HG02870 (cell line): ENCODE data around the gene SPRED2.

Source experiments
- ATAC-seq: cut with Tn5 transposase; IDR thresholded peaks from one replicate; pipeline ENCODE4 v1.9.1; 2021; ENCODE audit warnings: mild to moderate bottlenecking, moderate library complexity; ENCODE audit not compliant: unreplicated experiment

The SPRED2 gene, protein sequence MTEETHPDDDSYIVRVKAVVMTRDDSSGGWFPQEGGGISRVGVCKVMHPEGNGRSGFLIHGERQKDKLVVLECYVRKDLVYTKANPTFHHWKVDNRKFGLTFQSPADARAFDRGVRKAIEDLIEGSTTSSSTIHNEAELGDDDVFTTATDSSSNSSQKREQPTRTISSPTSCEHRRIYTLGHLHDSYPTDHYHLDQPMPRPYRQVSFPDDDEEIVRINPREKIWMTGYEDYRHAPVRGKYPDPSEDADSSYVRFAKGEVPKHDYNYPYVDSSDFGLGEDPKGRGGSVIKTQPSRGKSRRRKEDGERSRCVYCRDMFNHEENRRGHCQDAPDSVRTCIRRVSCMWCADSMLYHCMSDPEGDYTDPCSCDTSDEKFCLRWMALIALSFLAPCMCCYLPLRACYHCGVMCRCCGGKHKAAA

GRCh38 chr2:65432227-65433190 is at the start of gene SPRED2:
SPRED2 (minus strand) TSS chr2:65432599; CDS start chr2:65431987, 612 bp downstream.
- ATAC-seq = peak; percentile 27

- ATAC-seq = no peak
Observed at GRCh38 chr2:65481961-65482360, 49.6 kb upstream of the SPRED2 start.

GRCh38 chr2:65479524-65479923 is 47.1 kb upstream of the SPRED2 start:
- no peak for ATAC-seq

- ATAC-seq = no peak
Observed at GRCh38 chr2:65478498-65479135, 46.2 kb upstream of the SPRED2 start.

- ATAC-seq = no peak
Observed at GRCh38 chr2:65477590-65477989, 45.2 kb upstream of the SPRED2 start.

DNA sequence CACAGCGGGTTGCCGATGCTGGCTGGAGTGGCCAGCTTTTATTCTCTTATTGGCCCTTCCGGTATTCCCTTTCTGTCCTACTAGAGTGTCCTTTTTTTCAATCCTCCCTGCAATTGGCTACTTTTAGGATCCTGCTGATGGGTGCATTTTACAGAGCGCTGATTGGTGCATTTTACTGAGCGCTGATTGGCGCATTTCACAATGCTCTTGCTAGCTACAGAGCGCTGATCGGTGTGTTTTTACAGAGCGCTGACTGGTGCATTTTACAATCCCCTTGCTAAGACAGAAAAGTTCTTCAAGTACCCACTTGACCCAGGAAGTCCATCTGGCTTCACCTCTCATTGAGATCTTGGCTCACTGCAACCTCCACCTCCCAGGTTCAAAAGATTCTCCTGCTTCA is 44.4 kb upstream of the SPRED2 start:
- no peak for ATAC-seq

DNA sequence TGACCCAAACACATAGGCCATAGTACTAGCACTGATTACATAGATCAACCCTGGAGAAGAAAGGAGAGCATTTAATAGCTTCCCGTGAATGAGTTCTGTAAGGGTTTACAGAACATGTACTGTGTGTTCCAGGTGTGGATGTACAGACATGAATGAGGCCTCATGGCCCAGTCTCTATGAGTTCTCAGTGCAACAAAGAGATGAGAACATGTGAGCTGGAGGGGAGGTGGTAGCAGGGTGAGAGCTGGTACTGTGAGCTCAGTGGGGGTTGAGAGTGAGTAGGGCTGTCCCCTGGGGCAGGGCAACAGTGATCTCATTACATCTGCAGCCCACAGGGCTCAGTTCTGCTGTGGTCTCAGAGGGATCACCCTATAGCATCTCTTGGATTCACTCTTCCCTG is 42.6 kb upstream of the SPRED2 start:
- no peak for ATAC-seq

- no peak for ATAC-seq
Observed at GRCh38 chr2:65473045-65473444, 40.6 kb upstream of the SPRED2 start.

GRCh38 chr2:65471409-65471808 is 39.0 kb upstream of the SPRED2 start:
- ATAC-seq = no peak

DNA sequence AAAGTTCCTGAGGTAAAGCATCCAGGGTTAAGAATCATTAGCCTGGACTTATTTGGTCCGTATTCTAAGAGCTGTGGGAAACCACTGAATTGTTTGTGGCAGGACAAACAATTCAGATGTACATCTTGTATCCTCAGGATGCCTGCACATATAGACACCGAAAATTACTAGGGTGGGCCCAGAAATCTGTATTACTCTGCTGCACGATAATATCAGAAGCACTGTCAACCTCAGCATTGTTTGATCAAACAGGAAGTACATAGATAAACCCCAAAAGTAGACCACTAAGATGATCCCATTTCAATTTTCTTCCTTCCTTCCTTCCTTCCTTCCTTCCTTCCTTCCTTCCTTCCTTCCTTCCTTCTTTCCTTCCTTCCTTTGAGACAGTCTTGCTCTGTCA is 34.2 kb upstream of the SPRED2 start:
- ATAC-seq = no peak

DNA sequence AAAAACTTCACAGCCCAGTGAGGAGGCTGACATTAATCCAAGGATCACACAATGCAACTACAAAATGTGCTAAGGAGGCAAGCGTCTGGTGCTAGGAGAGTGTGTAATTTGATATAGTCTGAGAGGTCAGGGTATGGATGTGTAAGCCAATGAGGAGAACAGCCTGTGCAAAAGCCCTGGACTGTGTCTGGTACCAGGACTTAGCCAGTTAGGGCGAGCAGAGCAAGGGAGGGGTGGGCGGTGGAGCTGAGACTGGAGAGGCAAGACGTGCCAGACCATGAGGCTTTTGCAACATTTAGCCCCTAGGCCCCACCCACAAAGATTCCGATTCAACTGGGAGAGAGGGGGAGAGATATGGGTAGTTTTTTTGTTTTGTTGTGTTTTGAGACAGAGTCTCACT is 33.5 kb upstream of the SPRED2 start:
- ATAC-seq = no peak

- ATAC-seq = no peak
Observed at GRCh38 chr2:65465124-65465523, 32.7 kb upstream of the SPRED2 start.

DNA sequence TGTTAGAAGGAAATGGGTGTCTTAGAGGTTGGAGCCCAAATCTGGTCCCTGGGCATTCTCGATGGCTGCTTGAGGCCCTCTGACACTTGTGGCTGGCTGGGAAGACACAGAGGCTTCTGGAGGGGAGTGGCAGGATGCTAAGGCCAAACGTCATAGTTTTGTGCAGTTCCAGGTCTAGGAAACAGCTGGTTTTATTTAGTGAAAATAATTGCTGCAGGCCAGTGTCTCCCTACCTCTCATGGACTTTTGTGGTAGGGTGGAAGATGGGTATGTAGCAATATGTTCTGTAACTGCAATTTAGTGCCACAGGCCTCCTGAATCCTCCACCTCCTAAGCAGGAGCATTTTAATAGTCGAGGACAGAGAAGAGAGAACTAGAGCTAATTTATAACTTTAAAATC is 32.2 kb upstream of the SPRED2 start:
- ATAC-seq = no peak

DNA sequence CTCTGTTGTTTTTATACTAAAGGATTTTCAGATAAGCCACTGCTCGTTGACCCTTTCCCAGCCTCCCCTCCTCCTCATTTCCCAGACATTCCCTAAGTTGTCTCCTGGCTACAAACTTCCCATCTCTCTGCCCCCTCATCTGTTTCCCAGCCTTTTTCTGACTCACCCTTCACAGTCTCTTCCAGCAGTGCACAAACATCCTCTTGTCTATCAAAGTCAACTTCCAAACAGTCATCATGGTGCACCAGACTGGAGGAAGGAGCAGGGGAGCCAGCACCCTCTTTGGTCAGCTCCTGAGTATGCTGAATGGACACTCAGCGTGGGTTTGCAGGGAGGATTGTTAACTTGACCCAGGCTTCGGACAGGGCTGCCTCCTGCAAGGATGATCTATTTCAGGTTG is 26.6 kb upstream of the SPRED2 start:
- no peak for ATAC-seq

DNA sequence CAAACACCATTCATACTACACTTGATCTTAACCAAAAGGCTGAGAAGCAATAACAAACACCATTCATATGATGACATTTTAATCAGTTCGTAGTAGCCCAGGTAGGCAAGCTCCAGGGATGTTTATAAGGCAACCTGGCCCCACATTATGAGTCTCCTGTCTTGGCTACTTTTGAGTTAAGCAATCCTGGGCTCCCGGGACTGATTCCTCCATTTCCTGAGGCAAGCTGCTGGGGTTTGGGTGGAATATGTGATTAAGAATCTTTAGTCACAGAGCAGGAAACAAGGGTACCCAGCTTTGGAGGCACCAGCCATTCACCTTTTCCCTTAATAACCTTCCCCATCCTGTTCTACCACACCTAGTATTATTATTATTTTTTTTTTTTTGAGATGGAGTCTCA is 24.5 kb upstream of the SPRED2 start:
- ATAC-seq = no peak

DNA sequence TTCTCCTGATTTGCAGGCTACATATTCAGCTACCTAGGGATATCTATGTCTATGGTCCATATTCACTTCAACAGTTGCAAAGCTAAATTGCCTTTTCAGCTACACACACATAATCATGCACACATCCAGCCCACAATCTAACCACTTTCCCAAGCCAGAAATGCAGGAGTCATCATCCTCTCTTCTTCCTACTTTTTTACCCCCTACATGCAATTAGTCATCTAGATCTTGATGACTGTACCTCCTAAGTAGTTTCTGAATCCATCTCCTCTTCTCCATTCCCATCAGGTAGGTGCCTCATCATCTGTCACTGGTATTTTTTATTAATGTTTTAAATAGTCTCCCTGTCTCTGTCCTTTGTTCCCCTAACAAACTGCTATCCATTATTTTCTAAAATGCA is 23.7 kb upstream of the SPRED2 start:
- ATAC-seq = no peak

DNA sequence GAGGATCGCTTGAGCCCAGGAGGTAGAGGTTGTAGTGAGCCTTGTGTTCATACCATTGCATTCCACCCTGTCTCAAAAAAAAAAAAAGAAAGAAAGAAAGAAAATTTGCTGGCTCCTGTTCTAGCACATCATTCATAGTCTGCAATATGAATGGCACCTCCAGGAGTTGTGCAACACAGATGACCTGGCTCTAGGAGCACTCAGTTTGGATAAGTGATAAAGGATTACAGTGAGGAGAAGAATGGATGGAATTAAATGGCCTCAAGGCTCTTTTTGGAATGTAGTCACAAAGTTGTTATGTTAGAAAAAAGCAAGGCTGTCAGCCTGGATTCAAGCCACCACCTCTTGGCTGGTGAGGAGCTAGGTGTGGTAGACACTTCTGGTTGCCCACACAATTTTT is 21.5 kb upstream of the SPRED2 start:
- ATAC-seq = no peak

DNA sequence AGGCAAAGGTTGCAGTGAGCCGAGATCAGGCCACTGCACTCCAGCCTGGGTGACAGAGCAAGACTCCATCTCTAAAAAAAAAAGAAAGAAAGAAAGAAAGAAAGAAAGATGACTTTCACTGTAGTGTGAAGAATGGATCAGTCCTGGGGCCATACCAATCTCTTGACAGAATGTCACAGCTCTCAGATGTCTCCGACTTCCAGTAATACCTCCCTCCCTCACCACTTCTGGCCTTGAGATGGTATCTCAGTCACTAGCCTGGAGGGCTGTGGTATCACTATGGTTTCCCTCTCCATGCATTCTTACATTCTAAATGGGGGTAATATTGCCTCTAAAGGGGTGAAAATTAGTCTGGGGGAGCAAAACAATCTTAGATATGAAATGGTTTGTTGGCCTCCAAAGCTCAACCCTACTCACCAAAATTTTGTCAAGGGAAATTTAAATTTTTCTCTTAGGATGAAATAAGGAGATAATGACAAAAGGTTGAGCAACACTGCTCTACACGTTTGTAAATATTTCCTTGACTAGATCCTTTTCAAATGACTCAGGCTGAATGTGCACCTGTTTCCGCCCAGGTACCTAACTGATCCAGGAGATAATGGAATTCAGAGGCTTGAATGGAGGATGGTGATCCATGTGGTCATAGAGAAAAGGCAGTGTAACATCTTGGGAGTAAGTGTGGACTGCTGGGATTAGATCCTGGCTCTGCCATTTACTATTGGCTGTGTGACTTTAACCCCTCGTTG is 19.9 kb upstream of the SPRED2 start:
- ATAC-seq = no peak

GRCh38 chr2:65450810-65451209 is 18.4 kb upstream of the SPRED2 start:
- ATAC-seq = no peak

DNA sequence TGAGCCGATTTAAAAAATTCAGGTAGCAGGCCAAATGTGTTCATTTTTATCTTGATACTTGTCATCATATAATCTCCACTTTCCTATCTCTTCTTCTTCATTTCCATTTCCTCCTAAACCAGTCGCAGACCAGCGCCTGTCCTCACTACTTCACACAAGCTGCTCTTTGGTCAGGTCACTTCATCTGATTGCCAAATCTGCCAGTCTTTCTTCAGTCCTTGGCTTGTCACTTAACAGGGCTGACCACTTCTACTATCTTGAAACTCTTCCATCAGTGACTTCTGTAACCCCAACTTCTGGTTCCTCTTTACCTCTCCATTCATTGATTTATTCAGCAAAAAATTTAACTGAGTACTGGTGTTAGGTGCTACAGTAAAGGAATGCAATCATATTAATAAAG is 18.0 kb upstream of the SPRED2 start:
- no peak for ATAC-seq
